Activated CD4-positive, alpha-beta T cell treated with anti-CD3 and anti-CD28 coated beads, Interleukin-10, Interleukin-2, amounts not matched to agents 100 ng/mL and 50 ng/mL, durations not matched to agents 16 hours and 8 hours (primary cell): ENCODE measurements around the gene OSBPL3.

Experiments
- DNase-seq: peaks from one replicate; pipeline ENCODE4 v3.0.0-alpha.2; 2020

Gene OSBPL3

DNA sequence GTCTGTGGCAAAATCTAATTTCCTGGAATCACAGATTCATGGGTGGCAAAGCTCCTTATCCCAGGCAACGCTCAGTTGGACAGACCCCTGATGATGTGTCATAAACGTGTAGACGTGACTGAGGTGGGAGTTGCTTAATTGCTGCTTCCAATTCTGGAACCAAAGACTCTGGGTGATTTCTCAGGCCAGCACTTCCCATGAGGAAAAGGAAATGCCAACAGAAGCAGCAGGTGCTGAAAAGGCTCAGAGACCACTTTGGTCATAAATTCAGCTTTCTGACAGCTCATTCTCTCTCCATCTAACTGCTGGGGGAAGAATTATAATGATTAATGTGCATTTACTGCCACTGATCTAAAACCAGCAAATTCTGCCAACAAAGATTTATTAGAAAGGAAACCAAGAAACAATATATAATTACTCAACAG lies 88.7 kb downstream of the OSBPL3 start:
- no peak for DNase-seq

DNA sequence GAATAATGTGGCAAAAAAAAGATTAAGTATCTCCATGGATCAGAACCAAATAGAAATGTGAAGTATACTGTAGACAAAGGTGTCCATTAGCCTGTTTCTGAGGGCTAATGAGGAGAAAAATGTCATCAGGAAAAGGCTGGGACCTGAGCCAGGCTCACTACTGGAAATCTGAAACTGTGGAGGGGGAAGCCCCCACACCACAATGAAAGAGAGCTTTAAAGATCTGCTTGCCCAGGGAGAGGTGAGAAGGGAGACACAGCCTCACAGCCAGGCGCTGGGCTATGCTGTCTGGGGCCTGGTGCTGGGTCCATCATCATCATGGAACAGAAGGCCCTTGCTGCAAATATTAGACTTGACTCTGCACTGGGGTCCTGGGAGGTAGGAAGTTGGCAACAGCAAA lies 90.4 kb downstream of the OSBPL3 start:
- DNase-seq: no peak

DNA sequence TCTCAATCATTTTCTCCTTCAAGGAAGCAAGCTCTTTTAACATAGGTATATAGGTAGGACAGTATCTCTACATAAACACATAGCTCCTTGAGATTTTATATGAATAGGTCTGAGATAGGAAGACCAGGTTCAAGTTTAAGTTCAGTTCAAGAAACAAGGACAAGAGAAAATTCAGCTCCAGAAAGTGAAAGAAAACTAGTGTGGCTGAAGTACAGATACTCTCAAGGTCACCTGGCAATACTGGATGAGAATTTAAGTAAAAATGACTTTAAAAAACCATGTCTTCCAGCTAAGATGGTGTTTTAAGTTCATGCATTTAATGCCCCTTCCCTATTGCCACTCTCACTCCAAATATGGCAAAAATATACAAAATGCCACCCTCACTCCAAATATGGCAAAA lies 91.3 kb downstream of the OSBPL3 start:
- DNase-seq: no peak

DNA sequence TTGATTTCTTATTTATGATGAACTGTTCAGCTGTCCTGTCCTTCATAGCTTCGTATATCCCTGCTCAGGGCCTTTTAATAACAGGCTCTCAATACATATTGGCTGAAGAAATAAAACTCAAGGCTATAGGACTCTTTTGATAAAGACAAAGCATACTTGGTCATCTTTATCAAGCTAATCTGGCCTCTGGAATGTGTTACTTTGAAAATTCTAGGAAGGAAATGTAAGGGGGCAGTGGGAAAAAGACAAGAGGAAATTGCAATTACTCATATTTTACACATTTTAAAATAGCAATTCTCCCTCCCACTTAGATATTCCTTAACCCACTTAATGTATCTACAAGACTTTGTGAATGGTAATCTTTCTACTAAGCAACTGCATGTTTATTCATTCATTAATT lies 94.3 kb downstream of the OSBPL3 start:
- no peak for DNase-seq

DNA sequence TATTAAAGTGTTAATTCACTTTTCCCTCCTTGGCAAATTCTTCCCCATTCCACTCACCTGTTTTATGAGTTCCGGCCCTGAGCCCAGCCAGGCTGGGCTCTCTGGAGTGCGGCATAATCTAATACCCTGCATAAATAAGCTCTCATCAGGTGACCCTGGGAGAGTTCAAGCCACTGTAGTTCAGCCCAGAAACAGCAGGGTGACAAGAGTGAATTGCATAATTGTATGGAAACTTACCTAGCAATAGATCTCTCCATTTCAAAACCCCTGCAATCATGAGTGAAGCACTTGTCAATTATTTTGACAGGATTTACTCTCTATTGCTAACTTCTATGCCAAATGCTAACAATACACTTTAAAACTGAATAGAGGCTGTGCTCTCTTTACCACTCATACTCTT lies 94.7 kb downstream of the OSBPL3 start:
- DNase-seq: no peak

DNA sequence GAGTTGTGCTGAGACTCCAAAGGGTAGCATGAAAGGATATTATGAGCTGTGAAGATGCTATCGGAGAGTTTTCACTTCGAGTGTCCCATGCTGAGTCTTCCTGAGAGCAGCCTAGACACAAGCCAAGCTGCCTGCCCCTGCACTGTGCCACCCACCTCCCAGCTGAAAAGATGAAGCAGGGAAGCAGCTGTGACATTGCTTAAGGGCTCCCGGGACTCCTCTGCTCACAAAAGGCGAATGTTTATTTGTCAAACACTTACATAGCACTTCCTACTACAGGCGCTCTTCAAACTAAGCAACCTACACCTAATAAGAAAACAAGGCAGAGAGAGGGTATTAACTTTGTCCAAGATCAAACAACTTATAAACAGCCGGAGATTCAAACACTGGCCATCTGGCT lies 95.6 kb downstream of the OSBPL3 start:
- no peak for DNase-seq

DNA sequence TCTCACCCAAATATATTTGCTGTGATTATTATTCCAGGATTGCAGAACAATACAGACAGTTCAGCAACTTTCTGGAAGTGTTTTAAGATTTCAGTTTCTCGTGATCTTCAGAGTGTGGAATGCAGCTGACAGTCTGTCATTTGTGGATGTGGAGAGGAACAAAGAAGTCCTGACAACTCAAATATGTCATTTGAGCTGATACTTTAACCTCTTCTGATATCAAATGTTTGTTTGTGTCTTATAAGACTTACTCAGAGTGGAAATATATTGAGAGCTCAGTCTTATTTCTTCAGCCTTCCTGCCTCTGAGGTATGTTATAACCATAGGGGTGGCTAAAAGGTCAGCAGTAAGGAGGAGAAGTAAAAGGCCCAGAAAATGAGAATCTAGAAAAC lies 96.4 kb downstream of the OSBPL3 start:
- DNase-seq: no peak

DNA sequence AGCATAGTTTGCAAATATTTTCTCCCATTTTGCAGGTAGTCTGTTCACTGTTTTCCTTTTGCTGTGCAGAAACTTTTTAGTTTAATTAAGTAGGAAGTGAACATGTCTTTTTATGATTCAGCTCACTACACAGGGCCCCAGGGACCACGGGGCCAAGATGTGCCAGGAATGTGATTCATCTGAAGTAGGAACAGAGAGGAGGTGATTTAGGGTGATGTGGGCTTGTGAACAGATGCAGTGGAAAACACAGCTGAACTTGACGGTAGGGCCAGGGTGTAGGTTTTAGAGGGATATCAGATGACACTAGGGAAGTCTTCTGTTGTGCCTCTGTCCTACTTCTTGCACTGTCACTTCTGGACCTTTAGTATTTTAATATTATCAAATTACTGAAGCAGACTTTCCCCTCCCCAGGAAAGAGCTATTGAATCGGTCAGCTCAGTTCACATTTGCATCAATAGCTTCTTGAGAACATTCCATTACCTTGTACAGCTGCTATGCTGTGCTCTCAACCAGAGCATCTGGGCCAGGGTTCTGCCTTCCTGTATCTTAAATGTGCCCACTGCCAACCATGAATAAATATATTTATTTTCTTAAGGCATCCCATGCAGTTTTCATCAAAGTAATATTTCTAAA lies 96.9 kb downstream of the OSBPL3 start:
- DNase-seq: no peak

DNA sequence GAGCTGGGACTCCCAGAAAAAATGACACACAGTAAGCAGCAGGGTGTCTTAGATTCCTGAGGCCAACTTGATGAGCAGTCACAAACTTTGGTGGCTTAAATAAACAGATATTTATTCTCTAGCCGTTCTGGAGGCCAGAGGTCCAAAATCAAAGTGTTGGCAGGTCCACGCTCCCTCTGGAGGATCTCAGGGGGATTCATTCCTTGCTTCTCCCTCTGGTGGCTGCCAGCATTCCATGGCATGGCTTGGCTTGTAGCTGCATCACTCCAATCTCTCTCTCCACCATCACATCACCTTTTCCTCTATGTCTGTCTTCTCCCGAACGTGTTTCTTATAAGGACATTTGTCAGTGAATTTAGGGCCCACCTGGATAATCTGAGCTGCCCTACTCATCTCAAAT lies 98.4 kb downstream of the OSBPL3 start:
- no peak for DNase-seq

DNA sequence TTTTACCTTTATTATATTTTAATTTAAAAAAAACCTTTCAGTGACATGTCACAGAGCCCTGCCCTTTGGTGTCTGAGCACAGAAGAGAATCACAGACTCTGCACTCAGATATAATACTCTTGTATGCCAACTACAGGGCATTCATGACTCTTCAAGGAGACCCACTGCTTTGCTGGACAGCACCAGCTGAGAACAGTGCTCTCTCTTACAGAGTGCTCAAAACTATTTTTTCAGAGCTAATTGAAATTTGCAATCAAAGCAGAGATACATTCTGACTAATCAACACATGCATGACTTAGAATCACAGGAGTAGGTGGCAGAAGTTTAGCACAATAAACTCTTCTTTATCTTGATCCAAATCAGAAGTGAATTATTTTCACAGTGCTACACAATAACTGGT lies 99.1 kb downstream of the OSBPL3 start:
- DNase-seq: no peak

DNA sequence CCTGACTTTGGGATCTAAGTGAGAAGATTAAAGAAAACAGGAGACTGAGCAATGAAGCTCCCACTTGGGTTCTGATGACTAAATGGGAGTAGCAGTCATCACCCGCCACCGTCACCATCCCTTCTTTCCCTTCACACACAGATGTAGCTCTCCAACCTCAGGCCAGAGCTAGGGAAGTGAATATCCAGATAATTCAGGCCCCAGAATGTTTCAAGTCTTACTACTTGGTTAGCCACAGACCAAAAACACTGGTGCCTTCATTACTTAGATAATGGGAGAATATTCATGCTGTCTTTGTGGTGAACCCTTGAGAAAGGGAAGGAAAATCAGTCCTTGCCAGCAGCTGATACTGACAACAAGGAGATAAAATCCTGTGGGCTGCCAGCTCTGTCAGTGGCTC lies 100.7 kb downstream of the OSBPL3 start:
- DNase-seq: no peak

DNA sequence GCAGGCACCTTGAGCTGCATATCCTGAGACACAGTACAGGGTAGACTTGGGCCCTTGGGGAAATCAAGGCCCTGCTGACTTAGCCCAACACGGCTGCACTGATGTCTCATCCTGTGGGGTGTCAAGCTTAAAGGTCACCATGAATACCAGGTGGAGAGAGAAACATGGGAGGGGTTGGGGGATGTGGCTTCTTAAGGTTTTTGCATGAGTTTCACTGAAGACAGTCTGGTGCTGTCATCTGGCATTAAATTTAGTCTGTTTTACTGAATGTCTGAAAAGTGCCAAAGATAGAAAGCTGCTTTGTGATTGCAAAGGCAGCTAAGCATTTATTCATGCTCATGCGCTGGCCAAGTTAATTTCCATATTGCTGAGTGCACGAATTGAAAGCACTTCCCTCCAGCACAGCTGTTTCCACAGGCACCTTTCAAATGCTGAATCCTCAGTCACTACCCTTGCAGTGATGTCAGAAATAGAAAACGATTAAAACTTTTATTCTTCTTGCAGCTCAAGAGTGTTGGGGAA lies 102.1 kb downstream of the OSBPL3 start:
- no peak for DNase-seq

DNA sequence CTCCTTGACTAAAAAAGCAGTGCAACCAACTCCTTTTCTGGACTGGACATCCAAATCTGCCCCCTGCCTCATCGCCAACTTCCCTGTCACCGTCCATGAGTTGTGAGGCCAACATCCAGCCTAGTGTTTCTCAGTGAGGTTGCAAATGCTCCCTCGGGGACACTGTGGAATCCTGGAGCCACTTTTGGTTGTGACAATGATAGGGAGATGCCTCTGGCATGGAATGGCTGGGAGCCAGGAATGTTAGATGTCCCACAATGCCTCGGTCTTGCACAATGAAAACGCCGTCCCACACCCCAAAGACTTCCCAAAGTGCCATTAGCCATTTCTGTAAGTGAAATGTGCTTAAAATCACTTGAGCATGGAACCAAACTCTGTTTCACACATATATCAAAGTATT lies 105.2 kb downstream of the OSBPL3 start:
- DNase-seq: no peak

DNA sequence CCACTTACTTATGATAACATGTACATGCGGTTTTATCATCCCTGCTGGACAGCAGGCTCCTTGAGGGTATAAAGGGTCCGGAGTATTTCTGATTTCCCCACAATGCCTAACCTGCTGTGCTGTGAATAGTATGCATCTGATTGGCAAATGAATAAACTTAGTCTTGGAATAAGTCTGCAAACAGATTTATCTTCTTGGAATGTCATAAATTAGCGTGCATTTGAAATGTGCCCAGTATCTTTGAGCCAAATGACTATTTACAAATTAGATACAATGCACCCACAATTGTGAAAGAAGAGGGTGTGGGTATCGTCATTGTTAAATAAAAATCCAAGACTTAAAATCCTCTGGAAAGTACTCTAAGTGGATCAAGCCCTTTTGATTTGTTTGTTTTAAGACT lies 106.0 kb downstream of the OSBPL3 start:
- no peak for DNase-seq

DNA sequence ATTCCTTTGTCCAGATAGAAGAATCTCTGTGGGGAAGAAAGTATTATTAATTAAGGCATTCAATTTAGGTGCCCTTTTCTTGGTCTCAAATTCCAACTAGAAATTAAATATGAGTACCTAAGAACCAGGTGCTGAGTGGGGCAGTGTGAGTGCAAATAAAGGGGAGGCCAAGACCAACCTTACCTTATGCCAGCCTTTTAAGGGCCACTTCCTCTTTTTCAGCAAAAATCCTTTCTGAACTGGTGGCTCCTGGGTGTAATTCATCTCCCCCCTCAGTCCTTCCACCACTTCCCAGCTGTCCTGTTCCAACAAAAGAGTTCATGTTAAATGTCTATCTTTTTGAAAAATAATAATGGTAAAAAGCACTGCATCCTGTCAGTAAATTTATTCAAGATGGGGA lies 108.2 kb downstream of the OSBPL3 start:
- DNase-seq: no peak

DNA sequence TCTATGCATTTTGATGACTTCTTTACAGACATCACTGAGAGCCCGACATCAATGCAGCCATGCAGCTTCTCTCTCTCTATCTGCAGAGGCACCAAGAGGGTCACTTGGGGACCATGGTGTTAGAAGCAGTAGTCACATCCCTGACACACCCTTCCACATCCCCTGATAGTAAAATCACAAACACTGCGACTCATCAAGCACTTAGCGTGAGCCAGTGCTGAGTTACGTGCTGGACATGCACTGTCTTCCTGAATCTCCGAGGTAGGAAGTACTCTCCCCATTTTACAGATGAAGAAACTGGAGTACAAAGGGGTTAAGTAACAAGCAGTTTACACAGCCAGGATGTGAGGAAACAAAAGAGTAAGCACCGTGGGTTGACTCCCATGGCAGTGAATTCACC lies 109.2 kb downstream of the OSBPL3 start:
- no peak for DNase-seq

DNA sequence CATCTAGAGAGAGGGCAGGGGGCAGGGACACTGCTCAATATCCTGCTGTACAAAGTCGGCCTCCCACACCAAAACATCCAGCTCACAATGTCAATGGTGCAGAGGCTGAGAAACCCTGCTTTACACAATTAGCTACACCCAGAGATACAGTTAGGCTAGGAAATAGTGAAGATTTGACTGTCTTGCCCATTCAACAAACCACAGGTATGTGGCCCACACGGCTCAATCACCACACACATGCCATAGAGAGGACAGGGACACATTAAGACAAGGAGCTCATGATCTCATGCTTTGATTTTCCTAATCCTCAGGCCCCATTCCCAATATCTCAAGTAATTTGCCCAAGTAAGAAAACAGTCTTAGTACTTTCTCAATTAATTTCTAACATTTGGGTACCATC lies 110.4 kb downstream of the OSBPL3 start:
- DNase-seq: peak; percentile 19

DNA sequence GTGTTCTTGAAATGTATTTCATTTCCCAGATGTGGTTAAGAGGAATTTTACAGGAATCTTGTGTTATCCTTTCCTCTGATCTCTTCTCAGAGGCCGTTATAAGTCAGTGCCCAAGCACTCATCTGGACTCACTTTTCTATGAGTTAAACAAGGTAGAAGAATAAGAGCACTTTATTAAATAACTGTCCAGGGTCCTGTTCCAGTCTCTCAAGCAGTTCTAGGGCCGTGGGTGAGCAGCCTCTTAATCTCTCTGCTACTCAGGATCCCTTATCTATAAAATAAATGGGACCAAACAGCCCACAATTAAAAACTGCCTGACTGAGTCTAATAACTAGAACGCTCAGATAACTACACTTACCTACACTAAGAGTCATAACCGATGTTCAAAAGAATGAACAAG lies 111.2 kb downstream of the OSBPL3 start:
- DNase-seq: no peak

DNA sequence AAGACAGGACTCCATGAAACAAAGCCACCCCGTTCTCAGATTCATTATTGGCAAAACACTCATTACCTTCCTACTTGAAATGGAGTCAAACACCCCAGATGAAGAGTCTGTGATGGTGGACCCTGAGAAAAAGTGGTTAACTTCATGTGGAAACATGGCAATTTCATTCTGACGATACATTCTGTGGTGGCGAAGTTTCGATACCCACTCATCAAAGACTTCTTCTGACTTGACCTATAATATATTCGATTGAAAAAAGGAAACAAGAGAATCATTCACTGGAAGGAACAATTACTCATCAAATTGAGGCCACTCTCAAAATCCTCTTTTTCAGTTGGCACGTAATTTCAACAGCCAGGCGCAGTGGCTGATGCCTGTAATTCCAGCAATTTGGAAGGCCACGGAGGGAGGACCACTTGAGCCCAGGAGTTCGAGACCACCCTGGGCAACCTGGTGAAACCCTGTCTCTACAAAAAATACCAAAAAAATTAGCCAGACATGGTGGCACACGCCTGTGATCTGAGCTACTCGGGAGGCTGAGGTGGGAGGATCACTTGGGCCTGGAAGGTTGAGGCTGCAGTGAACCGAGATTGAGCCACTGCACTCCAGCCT lies 113.9 kb downstream of the OSBPL3 start:
- peak; percentile 90 for DNase-seq

DNA sequence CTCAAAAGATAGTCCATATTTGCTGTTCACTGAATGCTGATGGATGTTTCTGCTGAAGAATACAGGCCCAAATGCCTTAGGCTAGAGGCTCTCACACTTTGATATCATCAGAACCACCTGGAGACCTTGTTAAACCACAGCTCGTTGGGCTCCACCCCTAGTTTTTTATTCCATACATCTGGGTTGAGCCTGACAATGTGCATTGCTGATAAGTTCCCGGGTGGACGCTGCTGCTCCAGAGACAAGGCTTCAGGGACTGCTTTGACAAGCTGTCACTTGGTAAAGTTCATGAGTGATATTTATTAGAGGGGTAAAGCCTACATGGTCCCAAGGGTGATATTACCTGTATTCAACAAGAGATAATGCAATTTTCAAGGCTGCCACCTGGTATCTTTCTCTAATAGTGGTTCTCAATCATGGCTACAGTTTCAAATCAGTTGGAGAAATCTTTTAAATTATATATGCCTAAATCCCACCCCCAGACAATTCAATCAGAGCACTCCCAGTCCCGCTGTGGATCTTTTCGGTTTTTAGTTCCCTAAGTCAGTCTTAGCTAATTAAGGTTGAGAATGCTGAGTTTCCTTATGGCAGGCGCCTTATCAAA lies 115.7 kb downstream of the OSBPL3 start:
- no peak for DNase-seq

DNA sequence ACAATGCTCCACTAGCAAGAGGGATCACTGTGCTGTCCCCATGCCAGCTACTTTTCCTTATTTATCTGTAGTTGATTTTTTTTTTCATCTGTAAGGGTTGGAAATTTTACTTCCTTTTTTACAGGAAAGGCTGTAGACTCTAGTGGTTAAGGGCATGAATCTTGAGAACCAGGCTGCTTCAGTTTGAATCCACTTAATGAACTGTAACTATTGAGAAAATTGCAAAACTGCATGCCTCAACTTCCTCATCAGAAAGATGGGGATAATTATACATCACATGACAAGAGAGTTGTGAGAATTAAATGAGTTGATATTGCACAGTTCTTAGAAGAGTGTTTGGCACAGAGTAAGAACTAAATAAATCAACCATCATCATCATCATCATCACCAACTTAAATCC lies 116.4 kb downstream of the OSBPL3 start:
- no peak for DNase-seq

DNA sequence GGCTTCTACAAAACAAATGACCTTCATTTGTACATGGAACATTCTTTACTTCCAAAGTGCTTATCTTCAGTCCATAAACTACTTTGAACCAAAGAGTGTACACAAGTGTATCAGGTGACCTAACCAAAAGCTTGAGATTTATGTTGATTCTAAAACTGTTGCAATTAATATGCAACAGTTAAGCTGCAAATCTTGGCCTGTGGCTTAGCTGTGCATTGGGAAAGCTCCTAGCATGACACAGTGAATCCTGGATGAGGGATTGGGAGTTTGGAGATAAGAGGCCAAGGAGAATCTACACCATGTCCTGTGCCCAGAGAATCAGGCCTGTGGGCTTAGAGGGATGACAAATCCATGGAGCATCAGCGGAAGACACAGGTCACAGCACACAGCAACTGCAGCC lies 117.5 kb downstream of the OSBPL3 start:
- DNase-seq: no peak

DNA sequence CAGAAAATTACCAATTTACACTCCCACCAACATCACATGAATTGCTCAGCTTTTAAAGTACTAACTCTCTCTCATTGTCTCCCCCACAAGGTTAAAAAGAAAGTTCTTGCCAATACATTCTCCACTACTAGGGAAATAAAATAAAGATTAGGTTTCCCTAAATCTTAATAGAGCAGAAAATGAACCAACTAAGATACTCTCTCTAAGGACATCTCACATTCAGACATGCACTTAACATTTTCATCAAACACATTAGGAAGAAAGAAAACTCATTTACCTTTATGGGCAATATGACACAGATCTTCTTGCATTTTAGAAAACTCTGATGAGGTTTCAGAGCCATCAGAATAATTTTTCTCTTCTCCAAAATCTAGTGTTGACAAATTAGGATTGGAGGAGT lies 118.6 kb downstream of the OSBPL3 start:
- DNase-seq: no peak

DNA sequence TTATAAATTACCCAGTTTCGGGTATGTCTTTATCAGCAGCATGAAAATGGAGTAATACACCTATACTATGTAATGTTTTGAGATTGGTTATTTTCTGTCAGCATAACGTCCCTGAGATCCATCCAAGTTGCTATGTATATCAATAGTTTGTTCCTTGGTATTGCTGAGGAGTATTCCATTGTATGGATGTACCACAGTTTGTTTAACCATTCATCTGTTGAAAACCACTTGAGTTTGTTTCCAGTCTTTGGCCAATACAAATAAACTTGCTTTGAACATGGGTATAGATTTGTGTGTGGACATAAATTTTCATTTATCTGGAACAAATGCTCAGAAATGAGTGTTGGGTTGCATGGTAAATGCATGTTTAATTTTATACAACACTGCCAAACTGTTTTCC lies 119.4 kb downstream of the OSBPL3 start:
- no peak for DNase-seq
